ENCODE data around the gene TNFSF13.

TNFSF13 gene, protein sequence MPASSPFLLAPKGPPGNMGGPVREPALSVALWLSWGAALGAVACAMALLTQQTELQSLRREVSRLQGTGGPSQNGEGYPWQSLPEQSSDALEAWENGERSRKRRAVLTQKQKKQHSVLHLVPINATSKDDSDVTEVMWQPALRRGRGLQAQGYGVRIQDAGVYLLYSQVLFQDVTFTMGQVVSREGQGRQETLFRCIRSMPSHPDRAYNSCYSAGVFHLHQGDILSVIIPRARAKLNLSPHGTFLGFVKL

GRCh38 chr17:7558544-7559319 is at the start of gene TNFSF13:
TNFSF13 (plus strand) TSS chr17:7558750; CDS start chr17:7559040, 290 bp downstream.
- no peak for DNase-seq

DNA sequence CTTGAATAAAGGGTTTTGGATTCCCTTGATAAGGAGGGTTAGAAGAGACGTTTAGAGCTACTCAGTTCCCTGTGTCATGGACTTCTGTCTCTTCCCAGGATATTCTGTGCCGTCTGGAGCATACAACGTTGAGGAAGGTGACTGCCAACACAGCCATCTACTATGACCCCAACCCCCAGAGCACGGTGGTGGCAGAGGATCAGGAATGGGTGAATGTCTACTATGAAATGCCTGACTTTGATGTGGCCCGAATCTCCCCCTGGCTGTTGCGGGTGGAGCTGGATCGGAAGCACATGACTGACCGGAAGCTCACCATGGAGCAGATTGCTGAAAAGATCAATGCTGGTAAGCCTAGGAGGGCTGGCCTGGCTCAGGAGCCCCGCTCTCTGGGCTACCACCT is 49.7 kb upstream of the TNFSF13 start:
- no peak for DNase-seq

DNA sequence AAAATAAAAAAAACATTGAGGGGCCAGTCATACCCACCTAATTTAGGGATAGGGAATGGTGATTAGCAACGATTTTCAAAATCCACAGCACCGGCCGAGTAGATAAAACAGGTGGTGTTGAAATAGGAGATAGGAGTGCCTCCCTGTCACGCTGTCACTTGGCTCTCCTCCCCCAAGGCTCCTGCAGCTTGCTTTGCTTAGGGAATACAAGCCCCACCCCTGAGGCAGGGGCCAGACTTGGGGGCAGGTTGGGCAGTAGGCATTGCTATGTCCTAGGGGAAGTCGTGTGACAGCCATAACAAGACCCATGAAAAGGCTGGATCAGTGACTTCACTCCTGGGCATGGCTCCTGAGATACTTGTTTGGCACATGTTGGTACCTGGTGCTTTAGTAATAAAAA is 48.6 kb upstream of the TNFSF13 start:
- DNase-seq: no peak

- DNase-seq: no peak
Measured at GRCh38 chr17:7511108-7511507, 47.4 kb upstream of the TNFSF13 start.

- no peak for DNase-seq
Measured at GRCh38 chr17:7512105-7512504, 46.4 kb upstream of the TNFSF13 start.

DNA sequence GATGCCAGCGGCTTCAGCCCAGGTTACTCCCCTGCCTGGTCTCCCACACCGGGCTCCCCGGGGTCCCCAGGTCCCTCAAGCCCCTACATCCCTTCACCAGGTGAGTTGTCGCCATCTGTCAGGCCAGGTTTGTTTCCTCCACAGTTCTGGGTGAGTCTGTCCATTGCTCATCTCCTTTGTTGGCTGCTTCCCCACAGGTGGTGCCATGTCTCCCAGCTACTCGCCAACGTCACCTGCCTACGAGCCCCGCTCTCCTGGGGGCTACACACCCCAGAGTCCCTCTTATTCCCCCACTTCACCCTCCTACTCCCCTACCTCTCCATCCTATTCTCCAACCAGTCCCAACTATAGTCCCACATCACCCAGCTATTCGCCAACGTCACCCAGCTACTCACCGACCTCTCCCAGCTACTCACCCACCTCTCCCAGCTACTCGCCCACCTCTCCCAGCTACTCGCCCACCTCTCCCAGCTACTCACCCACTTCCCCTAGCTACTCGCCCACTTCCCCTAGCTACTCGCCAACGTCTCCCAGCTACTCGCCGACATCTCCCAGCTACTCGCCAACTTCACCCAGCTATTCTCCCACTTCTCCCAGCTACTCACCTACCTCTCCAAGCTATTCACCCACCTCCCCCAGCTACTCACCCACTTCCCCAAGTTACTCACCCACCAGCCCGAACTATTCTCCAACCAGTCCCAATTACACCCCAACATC is 45.6 kb upstream of the TNFSF13 start:
- no peak for DNase-seq

DNA sequence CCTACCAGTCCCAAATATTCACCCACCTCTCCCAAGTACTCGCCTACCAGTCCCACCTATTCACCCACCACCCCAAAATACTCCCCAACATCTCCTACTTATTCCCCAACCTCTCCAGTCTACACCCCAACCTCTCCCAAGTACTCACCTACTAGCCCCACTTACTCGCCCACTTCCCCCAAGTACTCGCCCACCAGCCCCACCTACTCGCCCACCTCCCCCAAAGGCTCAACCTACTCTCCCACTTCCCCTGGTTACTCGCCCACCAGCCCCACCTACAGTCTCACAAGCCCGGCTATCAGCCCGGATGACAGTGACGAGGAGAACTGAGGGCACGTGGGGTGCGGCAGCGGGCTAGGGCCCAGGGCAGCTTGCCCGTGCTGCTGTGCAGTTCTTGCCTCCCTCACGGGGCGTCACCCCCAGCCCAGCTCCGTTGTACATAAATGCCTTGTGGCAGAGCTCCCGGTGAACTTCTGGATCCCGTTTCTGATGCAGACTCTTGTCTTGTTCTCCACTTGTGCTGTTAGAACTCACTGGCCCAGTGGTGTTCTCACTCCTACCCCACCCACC is 44.6 kb upstream of the TNFSF13 start:
- DNase-seq: no peak

GRCh38 chr17:7515911-7516610 is 42.5 kb upstream of the TNFSF13 start:
- no peak for DNase-seq

DNA sequence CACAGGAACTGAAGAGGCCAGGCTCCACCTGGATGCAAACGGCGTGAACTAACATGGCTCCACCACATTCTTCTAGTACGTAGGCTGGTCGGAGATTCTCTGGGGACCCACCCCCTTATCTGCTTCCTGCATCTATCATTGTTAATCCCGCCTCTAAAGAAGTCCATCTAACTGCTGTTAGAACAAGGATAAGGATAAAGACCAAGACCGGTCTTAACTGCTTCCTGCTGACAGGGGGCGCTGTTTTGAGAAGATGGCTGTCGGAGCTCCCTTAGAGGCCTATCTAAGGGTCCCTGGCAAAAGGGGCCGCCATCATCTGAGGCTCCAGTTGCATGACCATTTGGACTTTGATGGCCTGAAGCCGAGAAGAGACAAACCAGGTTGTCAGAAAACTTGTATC is 35.5 kb upstream of the TNFSF13 start:
- DNase-seq: peak; percentile 50

DNA sequence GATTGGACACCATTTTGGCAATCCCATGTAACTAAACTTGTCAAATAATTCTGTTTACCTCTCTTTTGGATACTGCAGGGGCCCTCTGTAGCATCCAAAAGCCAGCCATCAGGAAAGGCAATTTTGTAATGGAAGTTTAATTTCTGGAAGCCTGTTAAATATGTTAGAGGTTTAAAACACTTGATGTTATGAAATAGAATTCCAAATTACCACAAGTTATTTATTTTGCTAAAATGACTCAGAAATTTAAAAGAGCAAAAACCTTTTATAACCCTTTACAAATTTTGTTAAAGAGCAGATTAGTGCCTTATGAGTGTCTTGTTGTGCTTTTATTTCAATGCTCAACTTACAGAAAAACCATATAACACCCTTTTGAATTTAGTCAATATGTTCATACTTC is 29.7 kb upstream of the TNFSF13 start:
- DNase-seq: no peak

DNA sequence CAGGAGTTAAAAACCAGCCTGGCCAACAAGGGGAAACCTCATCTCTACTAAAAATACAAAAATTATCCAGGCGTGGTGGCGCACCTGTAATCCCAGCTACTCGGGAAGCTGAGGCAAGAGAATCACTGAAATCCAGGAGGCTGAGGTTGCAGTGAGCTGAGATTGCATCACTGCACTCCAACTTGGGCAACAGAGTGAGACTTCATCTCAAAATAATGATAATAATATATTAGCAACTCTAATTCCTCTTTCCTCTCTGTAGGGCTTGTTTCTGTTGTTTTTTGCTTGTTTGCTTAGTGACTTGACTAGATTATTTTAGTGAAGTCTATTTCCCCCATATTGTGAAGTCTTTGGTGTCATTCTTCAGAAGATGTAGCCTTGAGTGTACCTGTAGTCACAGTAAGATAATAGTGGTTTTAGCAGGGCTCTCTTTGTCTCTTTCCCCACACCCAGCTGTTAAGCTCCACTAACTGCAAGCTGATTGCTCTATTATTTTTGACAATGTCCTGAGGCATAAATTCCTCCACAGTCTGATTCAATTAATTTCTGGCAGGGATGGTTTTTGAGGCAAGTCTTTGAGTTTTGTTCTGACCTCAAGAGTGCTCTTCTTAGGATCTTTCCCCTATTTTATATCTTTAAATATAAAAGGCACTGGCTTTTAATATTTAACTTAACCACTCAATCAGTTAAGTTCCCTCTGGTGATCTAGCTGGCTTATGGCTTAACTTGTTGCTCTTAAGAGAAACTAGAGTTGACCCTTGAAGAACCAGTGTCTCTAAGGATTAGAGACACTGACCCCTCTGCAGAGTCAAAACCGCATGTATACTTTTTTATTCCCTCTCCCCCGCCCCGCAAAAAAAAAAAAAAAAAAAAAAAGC is 28.3 kb upstream of the TNFSF13 start:
- DNase-seq: no peak

DNA sequence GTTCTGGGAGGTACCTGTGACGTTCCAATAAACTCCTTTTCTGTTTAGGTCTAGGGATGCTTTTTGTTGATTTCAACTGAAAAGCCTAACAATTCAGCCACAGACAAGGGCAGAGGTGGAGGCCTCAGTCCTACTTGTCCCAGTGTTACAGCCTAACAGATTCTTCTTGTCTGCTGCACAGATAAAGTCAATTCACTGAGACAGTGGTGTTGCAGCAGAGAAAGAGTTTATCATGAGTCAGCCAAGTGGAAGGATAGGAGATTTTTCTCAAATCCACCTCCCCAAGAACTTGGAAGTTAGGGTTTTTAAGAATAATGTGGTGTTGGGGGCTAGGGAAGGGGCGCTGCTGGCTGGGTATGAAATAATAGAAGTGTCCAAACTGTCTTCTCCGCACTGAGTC is 20.5 kb upstream of the TNFSF13 start:
- DNase-seq: no peak

- no peak for DNase-seq
Measured at GRCh38 chr17:7538891-7539545, 19.5 kb upstream of the TNFSF13 start.

- DNase-seq: no peak
Measured at GRCh38 chr17:7541074-7541621, 17.4 kb upstream of the TNFSF13 start.

- no peak for DNase-seq
Measured at GRCh38 chr17:7544911-7545310, 13.6 kb upstream of the TNFSF13 start.

GRCh38 chr17:7548585-7549400 is 9.8 kb upstream of the TNFSF13 start, which contains the start of gene TNFSF12:
TNFSF12 (plus strand) TSS chr17:7549058; CDS start chr17:7549154, 96 bp downstream.
- peak; percentile 71 for DNase-seq

GRCh38 chr17:7549401-7550055 is 9.0 kb upstream of the TNFSF13 start:
- DNase-seq: peak; percentile 47

DNA sequence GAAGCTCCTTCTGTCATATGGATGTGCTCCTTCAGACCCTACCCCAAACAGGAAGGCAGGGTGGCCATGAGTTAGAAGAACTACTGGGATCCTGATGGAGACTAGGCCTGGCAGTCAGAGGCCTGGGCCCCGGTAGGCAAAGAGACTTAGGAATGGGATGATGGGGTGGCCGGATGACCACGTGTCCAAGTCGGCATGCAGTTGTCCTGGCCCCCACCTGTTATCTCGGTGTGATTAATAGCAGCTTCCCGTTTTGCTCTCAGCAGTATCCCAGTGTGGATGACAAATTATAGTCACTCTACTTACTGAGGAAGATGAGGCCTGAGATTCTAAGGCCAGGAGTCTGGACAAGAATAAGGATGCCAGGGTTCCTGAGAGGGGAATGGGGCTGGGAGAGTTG is 8.2 kb upstream of the TNFSF13 start:
- DNase-seq: no peak

DNA sequence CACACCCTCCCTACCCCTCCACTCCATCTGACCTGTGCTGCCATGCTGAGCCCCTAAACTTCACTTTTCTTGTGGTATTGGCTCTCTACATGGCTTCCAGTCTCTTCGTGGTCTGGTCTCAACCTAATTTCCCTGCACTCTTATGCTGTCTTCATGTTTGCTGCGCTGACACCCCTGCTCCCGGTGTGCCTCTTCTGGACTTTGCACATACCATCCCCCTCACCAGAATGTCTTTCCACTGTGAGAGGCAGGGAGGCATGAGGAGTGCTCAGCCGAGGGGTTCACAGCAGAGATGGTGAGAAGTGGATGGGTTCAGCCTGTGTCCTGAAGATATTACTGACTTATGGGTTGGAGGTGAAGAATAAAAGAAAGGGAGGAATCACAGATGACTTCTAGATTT is 7.2 kb upstream of the TNFSF13 start:
- no peak for DNase-seq

All from activated CD4-positive, alpha-beta T cell treated with anti-CD3 and anti-CD28 coated beads, Interleukin-10, Interleukin-2, amounts not matched to agents 100 ng/mL and 50 ng/mL, durations not matched to agents 16 hours and 8 hours (primary cell).